Measurements from ENCODE around the gene ZNF213.

The ZNF213 gene

DNA sequence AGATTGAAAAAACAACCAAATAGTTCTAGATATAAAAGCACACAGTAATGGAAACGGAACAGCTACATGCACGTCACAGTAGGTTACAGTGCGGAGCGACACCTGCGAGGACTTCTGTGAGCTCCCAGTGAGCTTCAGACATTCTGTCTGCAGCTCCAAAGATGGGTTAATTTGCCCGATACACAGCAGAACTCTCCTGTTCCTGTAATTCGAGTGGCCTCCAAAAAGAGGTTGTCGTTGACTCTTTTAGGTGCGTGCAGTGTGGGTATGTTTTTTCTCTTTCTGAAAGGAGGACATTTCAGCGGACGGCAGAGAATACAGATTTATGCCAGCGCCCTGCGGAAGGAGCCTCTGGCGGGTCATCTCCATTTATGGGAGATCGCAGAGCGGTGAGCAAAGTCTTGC, 56.1 kb downstream of the ZNF213 start:
- Histone ChIP-seq H3K9me2 (ENCODE audit: low read depth, low read length) (no peaks in the 10 kb centered on the region), H3K4me1 (ENCODE audit: insufficient read depth, low read length, severe bottlenecking) (peaks cover 24% of the 10 kb centered on the region), H3K36me3 (ENCODE audit: insufficient read depth, low read length) (no peaks in the 10 kb centered on the region), H4K20me1 (ENCODE audit: insufficient read depth, low read length) (no peaks in the 10 kb centered on the region), H3K9me3 (ENCODE audit: low read length) (no peaks in the 10 kb centered on the region), H2AFZ (ENCODE audit: low read length) (no peak overlapping the region), H3K79me2 (ENCODE audit: insufficient read depth, low read length) (no peaks in the 10 kb centered on the region), H3F3A (ENCODE audit: insufficient read depth, low read length) (no peaks in the 10 kb centered on the region), H3K27me3 (ENCODE audit: insufficient read depth, low read length) (no peaks in the 10 kb centered on the region), H3K4me3 (ENCODE audit: low read depth, low read length, poor library complexity, severe bottlenecking) (peak overlapping the region; percentile 56), H3K4me2 (ENCODE audit: low read length) (peak overlapping the region; percentile 73), H3K27ac (ENCODE audit: low read depth, low read length, poor library complexity, severe bottlenecking) (no peak overlapping the region), H3K9ac (ENCODE audit: low read length) (peak overlapping the region; percentile 28; the same call in 1 of the 2 replicates)
- TF ChIP-seq EZH2 (IDR thresholded peaks at IDR 0.05; ENCODE audit: borderline replicate concordance, low read length) = no peak
- TF ChIP-seq, protein P1, sequence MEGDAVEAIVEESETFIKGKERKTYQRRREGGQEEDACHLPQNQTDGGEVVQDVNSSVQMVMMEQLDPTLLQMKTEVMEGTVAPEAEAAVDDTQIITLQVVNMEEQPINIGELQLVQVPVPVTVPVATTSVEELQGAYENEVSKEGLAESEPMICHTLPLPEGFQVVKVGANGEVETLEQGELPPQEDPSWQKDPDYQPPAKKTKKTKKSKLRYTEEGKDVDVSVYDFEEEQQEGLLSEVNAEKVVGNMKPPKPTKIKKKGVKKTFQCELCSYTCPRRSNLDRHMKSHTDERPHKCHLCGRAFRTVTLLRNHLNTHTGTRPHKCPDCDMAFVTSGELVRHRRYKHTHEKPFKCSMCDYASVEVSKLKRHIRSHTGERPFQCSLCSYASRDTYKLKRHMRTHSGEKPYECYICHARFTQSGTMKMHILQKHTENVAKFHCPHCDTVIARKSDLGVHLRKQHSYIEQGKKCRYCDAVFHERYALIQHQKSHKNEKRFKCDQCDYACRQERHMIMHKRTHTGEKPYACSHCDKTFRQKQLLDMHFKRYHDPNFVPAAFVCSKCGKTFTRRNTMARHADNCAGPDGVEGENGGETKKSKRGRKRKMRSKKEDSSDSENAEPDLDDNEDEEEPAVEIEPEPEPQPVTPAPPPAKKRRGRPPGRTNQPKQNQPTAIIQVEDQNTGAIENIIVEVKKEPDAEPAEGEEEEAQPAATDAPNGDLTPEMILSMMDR (IDR thresholded peaks at IDR 0.05; ENCODE audit: low read length) = no peak

All from OCI-LY1 (cell line).